ENCODE data around the gene MINDY1.

The MINDY1 gene

DNA sequence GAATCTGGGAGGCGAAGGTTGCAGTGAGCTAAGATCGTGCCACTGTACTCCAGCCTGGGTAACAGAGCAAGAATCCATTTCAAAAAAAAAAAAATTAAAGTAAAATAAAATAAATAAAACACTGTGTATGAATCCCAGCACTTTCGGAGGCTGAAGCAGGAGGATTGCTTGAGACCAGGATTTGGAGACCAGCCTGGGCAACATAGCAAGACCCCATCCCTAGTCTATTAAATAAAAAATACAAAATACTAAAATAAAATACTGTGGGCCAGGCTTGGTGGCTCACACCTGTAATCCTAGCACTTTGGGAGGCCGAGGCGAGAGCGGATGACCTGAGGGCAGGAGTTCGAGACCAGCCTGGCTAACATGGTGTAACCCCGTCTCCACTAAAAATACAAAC is 25.5 kb upstream of the MINDY1 start:
- no peak overlapping the region for H3K27ac ChIP-seq (ENCODE audit: low read length)
- H4K20me1 ChIP-seq (ENCODE audit: insufficient read depth, low read length): no peaks in the 10 kb centered on the region
- H3K9ac ChIP-seq (ENCODE audit: low read length): no peak overlapping the region
- no peaks in the 10 kb centered on the region; the same call in 1 of the 2 replicates for H3K36me3 ChIP-seq (replicated peaks; ENCODE audit: insufficient read depth, low read length)
- no peak overlapping the region for H3K4me2 ChIP-seq (ENCODE audit: low read depth, low read length)
- no peak overlapping the region for H2AFZ ChIP-seq (ENCODE audit: low read length)
- no peaks in the 10 kb centered on the region for H3K9me3 ChIP-seq (replicated peaks; ENCODE audit: insufficient read depth, low read length)
- TF ChIP-seq, protein P1, sequence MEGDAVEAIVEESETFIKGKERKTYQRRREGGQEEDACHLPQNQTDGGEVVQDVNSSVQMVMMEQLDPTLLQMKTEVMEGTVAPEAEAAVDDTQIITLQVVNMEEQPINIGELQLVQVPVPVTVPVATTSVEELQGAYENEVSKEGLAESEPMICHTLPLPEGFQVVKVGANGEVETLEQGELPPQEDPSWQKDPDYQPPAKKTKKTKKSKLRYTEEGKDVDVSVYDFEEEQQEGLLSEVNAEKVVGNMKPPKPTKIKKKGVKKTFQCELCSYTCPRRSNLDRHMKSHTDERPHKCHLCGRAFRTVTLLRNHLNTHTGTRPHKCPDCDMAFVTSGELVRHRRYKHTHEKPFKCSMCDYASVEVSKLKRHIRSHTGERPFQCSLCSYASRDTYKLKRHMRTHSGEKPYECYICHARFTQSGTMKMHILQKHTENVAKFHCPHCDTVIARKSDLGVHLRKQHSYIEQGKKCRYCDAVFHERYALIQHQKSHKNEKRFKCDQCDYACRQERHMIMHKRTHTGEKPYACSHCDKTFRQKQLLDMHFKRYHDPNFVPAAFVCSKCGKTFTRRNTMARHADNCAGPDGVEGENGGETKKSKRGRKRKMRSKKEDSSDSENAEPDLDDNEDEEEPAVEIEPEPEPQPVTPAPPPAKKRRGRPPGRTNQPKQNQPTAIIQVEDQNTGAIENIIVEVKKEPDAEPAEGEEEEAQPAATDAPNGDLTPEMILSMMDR (IDR thresholded peaks at IDR 0.05; ENCODE audit: low read length): no peak
- TF ChIP-seq EZH2phosphoT487 (IDR thresholded peaks at IDR 0.05; ENCODE audit: low read length) (no peak), EZH2 (optimal IDR thresholded peaks at IDR 0.05; ENCODE audit: low read depth, low read length) (no peak)
- DNase-seq: no peak
- H3K79me2 ChIP-seq (ENCODE audit: low read length): no peaks in the 10 kb centered on the region
- no peaks in the 10 kb centered on the region for H3K27me3 ChIP-seq (replicated peaks; ENCODE audit: insufficient read depth, low read length)
- no peaks in the 10 kb centered on the region for H3K4me1 ChIP-seq (ENCODE audit: low read length)
- H3K9me2 ChIP-seq (replicated peaks; ENCODE audit: insufficient read depth, low read length): no peaks in the 10 kb centered on the region
- no peaks in the 10 kb centered on the region for H3F3A ChIP-seq (ENCODE audit: insufficient read depth, low read length)
- no peak overlapping the region for H3K4me3 ChIP-seq (ENCODE audit: low read length)

DNA sequence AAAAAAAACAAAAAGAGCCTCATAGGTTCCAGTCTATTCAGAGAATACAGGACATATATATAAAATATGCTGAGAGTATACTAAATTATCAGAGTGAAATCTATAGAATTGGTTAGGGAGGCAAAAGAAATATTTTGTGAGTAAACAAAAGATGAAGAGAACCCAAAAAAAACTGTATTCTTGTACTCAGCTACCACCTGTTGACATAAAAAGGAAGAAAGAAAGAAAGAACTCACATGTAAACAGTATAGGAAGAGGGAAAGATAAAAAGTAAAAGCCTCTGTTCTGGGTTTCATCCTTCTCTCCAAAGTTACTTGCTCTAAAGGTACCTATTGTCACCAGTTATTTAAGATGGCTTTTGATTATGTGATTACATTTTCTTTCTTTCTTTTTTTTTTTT is 19.8 kb upstream of the MINDY1 start:
- H3K36me3 ChIP-seq (replicated peaks; ENCODE audit: insufficient read depth, low read length): no peaks in the 10 kb centered on the region; the same call in 1 of the 2 replicates
- H3K4me3 ChIP-seq (ENCODE audit: low read length): no peak overlapping the region
- no peaks in the 10 kb centered on the region for H3K79me2 ChIP-seq (ENCODE audit: low read length)
- no peaks in the 10 kb centered on the region for H4K20me1 ChIP-seq (ENCODE audit: insufficient read depth, low read length)
- H3K4me2 ChIP-seq (ENCODE audit: low read depth, low read length): no peak overlapping the region
- H3K9me2 ChIP-seq (replicated peaks; ENCODE audit: insufficient read depth, low read length): no peaks in the 10 kb centered on the region
- no peak overlapping the region for H3K27ac ChIP-seq (ENCODE audit: low read length)
- no peak overlapping the region for H2AFZ ChIP-seq (ENCODE audit: low read length)
- H3F3A ChIP-seq (ENCODE audit: insufficient read depth, low read length): no peaks in the 10 kb centered on the region
- H3K9ac ChIP-seq (ENCODE audit: low read length): no peak overlapping the region
- no peak for DNase-seq
- no peaks in the 10 kb centered on the region for H3K27me3 ChIP-seq (replicated peaks; ENCODE audit: insufficient read depth, low read length)
- TF ChIP-seq, protein P1 (IDR thresholded peaks at IDR 0.05; ENCODE audit: low read length): no peak
- no peak for TF ChIP-seq EZH2phosphoT487 (IDR thresholded peaks at IDR 0.05; ENCODE audit: low read length)
- H3K4me1 ChIP-seq (ENCODE audit: low read length): no peaks in the 10 kb centered on the region
- H3K9me3 ChIP-seq (replicated peaks; ENCODE audit: insufficient read depth, low read length): no peaks in the 10 kb centered on the region

DNA sequence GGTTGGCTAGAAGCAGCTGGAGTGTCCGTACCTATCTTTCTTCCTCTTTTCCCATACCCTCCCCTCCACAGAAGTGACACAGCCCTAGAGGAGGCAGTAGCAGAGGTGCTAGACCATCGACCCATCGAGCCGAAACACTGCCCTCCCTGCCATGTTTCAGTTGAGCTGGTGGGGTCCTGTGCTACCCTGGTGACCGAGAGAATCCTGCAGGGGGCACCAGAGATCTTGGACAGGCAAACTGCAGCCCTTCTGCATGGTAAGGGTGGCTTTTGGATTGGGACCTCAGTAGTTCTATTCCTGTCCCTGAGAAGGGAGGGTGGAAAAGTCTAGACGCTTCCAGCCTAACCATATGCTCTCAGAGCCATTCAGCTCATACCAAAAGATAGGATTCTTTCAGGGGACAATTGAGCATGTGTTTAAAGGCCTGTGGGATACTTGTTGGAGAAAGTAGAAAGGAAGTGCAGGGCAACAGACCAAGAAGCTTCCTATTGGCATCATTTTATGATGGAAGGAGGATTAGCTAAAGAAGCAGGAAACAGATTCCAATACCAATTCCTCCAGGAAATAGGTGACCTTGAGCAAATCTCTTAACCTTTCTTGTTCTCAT is 17.9 kb upstream of the MINDY1 start:
- Histone ChIP-seq H3K4me2 (ENCODE audit: low read depth, low read length) (no peak overlapping the region), H2AFZ (ENCODE audit: low read length) (no peak overlapping the region), H3K36me3 (replicated peaks; ENCODE audit: insufficient read depth, low read length) (no peaks in the 10 kb centered on the region), H3K9me3 (replicated peaks; ENCODE audit: insufficient read depth, low read length) (no peaks in the 10 kb centered on the region), H3K27me3 (replicated peaks; ENCODE audit: insufficient read depth, low read length) (no peaks in the 10 kb centered on the region), H3K79me2 (ENCODE audit: low read length) (no peaks in the 10 kb centered on the region), H3K4me3 (ENCODE audit: low read length) (no peak overlapping the region), H3K27ac (ENCODE audit: low read length) (no peak overlapping the region), H3K9ac (ENCODE audit: low read length) (no peak overlapping the region), H3K4me1 (ENCODE audit: low read length) (no peaks in the 10 kb centered on the region), H3K9me2 (replicated peaks; ENCODE audit: insufficient read depth, low read length) (no peaks in the 10 kb centered on the region), H3F3A (ENCODE audit: insufficient read depth, low read length) (no peaks in the 10 kb centered on the region), H4K20me1 (ENCODE audit: insufficient read depth, low read length) (no peaks in the 10 kb centered on the region)
- DNase-seq: peak; percentile 83
- TF ChIP-seq EZH2phosphoT487 (IDR thresholded peaks at IDR 0.05; ENCODE audit: low read length): no peak
- TF ChIP-seq, protein P1 (IDR thresholded peaks at IDR 0.05; ENCODE audit: low read length): peak; percentile 96
- no peak for TF ChIP-seq EZH2 (optimal IDR thresholded peaks at IDR 0.05; ENCODE audit: low read depth, low read length)

All from MM.1S (cell line).